Endothelial cell of umbilical vein (primary cell): ENCODE results near the gene MICAL3. TPM values are rescaled to one million over a fixed set of nuclear protein-coding genes. Genes with fewer than 3 reads are reported as not detected.

Experiments used
- BruUV-seq: library from RNA; stranded (reverse); fragments of 400-500 nt; replicated peaks from 2 replicates; lab custom pipeline; 2021; lab: Mats Ljungman, UMichigan
- CTCF ChIA-PET: fragments of 300-600, 350-600 bp; sonication (Branson Sonifier 250); formaldehyde crosslinking; loops from one replicate; lab custom pipeline; 2021; ENCODE audit warnings: antibody characterized with exemption, inconsistent platforms; lab: Charles Lee
- POLR2A ChIA-PET: fragments of 300-600, 350-600 bp; sonication (Branson Sonifier 250); formaldehyde crosslinking; loops from one replicate; lab custom pipeline; 2021; ENCODE audit warnings: antibody characterized with exemption, inconsistent platforms; lab: Charles Lee
- DNase-seq: peaks from one replicate; pipeline ENCODE4 v3.0.0-alpha.2; 2011; ENCODE audit warnings: low read depth, low spot score
- FAIRE-seq: peaks from 2 replicates; lab custom pipeline; 2011; peaks lifted over from hg19 to GRCh38; lab: Jason Lieb, UNC
- H2AFZ ChIP-seq: 2 replicates; pipeline ENCODE4 v1.6.0; 2012; ENCODE audit warnings: low read depth, low read length, control low read depth, inconsistent platforms
- H3K27ac ChIP-seq: 2 replicates; pipeline ENCODE4 v1.5.1; 2011; ENCODE audit warnings: low read depth, mild to moderate bottlenecking, control low read depth, low read length, moderate library complexity; ENCODE audit not compliant: insufficient read depth
- H3K27me3 ChIP-seq, 2 experiments: 2 replicates each; pipeline versions ENCODE4 v1.6.0 to v1.6.1; 2011; ENCODE audit warnings: low read length in 2 of 2, mixed read lengths in 1 of 2; ENCODE audit not compliant: control insufficient read depth in 2 of 2, insufficient read depth in 2 of 2
- H3K36me3 ChIP-seq, 2 experiments: 2 replicates in 1 of 2; 3 replicates in 1 of 2; pipeline ENCODE4 v1.5.1; 2011; ENCODE audit warnings: low read length in 2 of 2, mild to moderate bottlenecking in 1 of 2, moderate library complexity in 1 of 2; ENCODE audit not compliant: control insufficient read depth in 2 of 2, insufficient read depth in 2 of 2; ENCODE audit errors: extremely low read depth in 1 of 2
- H3K4me1 ChIP-seq: 3 replicates; pipeline ENCODE4 v1.5.1; 2011; ENCODE audit warnings: mild to moderate bottlenecking, low read length; ENCODE audit not compliant: control insufficient read depth, insufficient read depth; ENCODE audit errors: extremely low read depth
- H3K4me2 ChIP-seq: 2 replicates; pipeline ENCODE4 v1.6.1; 2011; ENCODE audit warnings: low read length, control low read depth, mixed read lengths; ENCODE audit not compliant: insufficient read depth
- H3K4me3 ChIP-seq, 3 experiments: fragments of 200-600 bp in 1 of 3; sonication (generic), shearing (Covaris generic) in 1 of 3; replicated peaks in 1 of 3; 2 replicates each; pipeline ENCODE4 v1.5.1; 2011 to 2016; ENCODE audit warnings: control low read depth in 3 of 3, low read length in 3 of 3, mild to moderate bottlenecking in 2 of 3, inconsistent platforms in 1 of 3, low read depth in 1 of 3, moderate library complexity in 1 of 3; ENCODE audit not compliant: insufficient read depth in 1 of 3
- H3K79me2 ChIP-seq: 2 replicates; pipeline ENCODE4 v1.6.0; 2012; ENCODE audit warnings: low read length, inconsistent platforms; ENCODE audit not compliant: control insufficient read depth, insufficient read depth
- H3K9ac ChIP-seq: replicated peaks from 2 replicates; pipeline ENCODE3; 2011; ENCODE audit warnings: low read length, control low read depth; ENCODE audit not compliant: insufficient read depth; ENCODE audit errors: extremely low read depth
- H3K9me1 ChIP-seq: replicated peaks from 3 replicates; pipeline ENCODE4 v1.6.0; 2011; ENCODE audit warnings: mild to moderate bottlenecking, low read length; ENCODE audit not compliant: control insufficient read depth, insufficient read depth; ENCODE audit errors: extremely low read depth
- H3K9me3 ChIP-seq: replicated peaks from 2 replicates; pipeline ENCODE4 v1.5.1; 2012; ENCODE audit warnings: low read length, inconsistent platforms; ENCODE audit not compliant: control insufficient read depth, insufficient read depth
- H4K20me1 ChIP-seq: replicated peaks from 2 replicates; pipeline ENCODE3; 2011; ENCODE audit warnings: mild to moderate bottlenecking, low read length; ENCODE audit not compliant: control insufficient read depth, insufficient read depth; ENCODE audit errors: extremely low read depth
- EZH2 ChIP-seq: IDR thresholded peaks from 2 replicates; pipeline ENCODE4 v1.6.1; 2012; ENCODE audit warnings: borderline replicate concordance, low read depth, mild to moderate bottlenecking, moderate library complexity, low read length, inconsistent platforms; ENCODE audit not compliant: severe bottlenecking
- FOS ChIP-seq: IDR thresholded peaks from 2 replicates; pipeline ENCODE4 v1.6.1; 2011; ENCODE audit warnings: mild to moderate bottlenecking, low read length, moderate library complexity, borderline replicate concordance; ENCODE audit not compliant: insufficient read depth
- GATA2 ChIP-seq: IDR thresholded peaks from 2 replicates; pipeline ENCODE4 v1.7.0; 2011; ENCODE audit warnings: low read depth, mild to moderate bottlenecking, moderate library complexity, mixed read lengths, low read length; ENCODE audit not compliant: insufficient read length, insufficient read depth
- JUN ChIP-seq: IDR thresholded peaks from 2 replicates; pipeline ENCODE4 v1.6.1; 2011; ENCODE audit warnings: borderline replicate concordance, low read depth; ENCODE audit not compliant: insufficient read length, insufficient read depth
- MYC ChIP-seq: IDR thresholded peaks from one replicate; pipeline ENCODE4 v1.6.1; 2011; ENCODE audit warnings: mild to moderate bottlenecking, low read depth, low read length
- POLR2A ChIP-seq: IDR thresholded peaks from 2 replicates; pipeline ENCODE4 v1.6.1; 2012; ENCODE audit warnings: low read depth, mild to moderate bottlenecking, control low read depth, low read length
- POLR2AphosphoS5 ChIP-seq: IDR thresholded peaks from 2 replicates; pipeline ENCODE4 v1.6.1; 2012; ENCODE audit warnings: low read depth, mild to moderate bottlenecking, control low read depth, low read length, moderate library complexity; ENCODE audit not compliant: insufficient read depth
- dilution Hi-C: fragments of 300-500 bp; cut with MboI; formaldehyde crosslinking; loops from one replicate; pipeline ENCODE4 v1.15.0; 2019; ENCODE audit warnings: low sequenced_read_pairs; ENCODE audit not compliant: extremely low pct_ligation_motif_present
- intact Hi-C: fragments of 100-400 bp; cut with micrococcal nuclease; formaldehyde crosslinking; loops from one replicate; pipeline ENCODE4 v1.10.0; 2022
- polyA plus RNA-seq, 4 experiments: library from polyadenylated mRNA; depleted of rRNA in 3 of 4; stranded (reverse) in 3 of 4; unstranded in 1 of 4; fragments of >200 nt; gene quantifications; 2 replicates each; pipeline versions ENCODE4 v1.2.1 to v1.2.3, GENCODE V29; 2011 to 2012; ENCODE audit warnings: missing spikeins in 1 of 4
- total RNA-seq: library from RNA; stranded (reverse); gene quantifications from 2 replicates; pipeline ENCODE4 v1.2.3, GENCODE V29; 2021
- TF ChIP-seq, protein P1 (sequence below), 2 donors: IDR thresholded peaks; 1 replicate in 1 of 2; 2 replicates in 1 of 2; pipeline ENCODE4 v1.5.1; 2011; ENCODE audit warnings: low read length in 2 of 2, mild to moderate bottlenecking in 2 of 2, moderate library complexity in 2 of 2, control low read depth in 1 of 2, inconsistent platforms in 1 of 2, low read depth in 1 of 2; ENCODE audit not compliant: insufficient read depth in 1 of 2; ENCODE audit errors: extremely low read depth in 1 of 2
- TF ChIP-seq, protein P2 (sequence below): IDR thresholded peaks from 2 replicates; pipeline ENCODE4 v1.6.1; 2011; ENCODE audit not compliant: insufficient read depth, insufficient read length

The MICAL3 gene
- total and polyA plus RNA-seq, 2 donors (not counting 3 experiments of a cell fraction or from before 2014, with no cell fraction given), result 14.5 to 63.7 TPM

DNA sequence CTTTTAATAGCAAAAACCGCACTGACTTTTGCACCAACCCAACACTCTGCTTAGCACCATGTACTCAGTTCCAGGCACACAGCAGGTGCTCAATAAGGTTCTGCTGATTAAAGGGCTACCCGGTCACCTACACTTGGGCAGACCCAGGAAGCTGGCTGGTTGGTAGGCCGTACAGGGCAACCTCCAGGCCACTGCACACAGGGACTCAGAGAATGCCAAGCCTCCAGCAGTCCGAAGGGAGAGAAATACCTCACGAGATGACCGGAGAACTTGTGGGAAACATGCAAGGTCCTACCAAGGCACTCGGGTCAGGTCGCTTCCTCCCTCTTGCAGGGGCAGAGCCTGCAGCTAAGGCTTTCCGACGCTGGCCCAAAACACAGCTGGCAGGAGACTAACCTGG, 109.2 kb downstream of the MICAL3 start:
- TF ChIP-seq EZH2, result no peak
- TF ChIP-seq, protein P1, sequence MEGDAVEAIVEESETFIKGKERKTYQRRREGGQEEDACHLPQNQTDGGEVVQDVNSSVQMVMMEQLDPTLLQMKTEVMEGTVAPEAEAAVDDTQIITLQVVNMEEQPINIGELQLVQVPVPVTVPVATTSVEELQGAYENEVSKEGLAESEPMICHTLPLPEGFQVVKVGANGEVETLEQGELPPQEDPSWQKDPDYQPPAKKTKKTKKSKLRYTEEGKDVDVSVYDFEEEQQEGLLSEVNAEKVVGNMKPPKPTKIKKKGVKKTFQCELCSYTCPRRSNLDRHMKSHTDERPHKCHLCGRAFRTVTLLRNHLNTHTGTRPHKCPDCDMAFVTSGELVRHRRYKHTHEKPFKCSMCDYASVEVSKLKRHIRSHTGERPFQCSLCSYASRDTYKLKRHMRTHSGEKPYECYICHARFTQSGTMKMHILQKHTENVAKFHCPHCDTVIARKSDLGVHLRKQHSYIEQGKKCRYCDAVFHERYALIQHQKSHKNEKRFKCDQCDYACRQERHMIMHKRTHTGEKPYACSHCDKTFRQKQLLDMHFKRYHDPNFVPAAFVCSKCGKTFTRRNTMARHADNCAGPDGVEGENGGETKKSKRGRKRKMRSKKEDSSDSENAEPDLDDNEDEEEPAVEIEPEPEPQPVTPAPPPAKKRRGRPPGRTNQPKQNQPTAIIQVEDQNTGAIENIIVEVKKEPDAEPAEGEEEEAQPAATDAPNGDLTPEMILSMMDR (IDR thresholded peaks at IDR 0.05; ENCODE audit: extremely low read depth in 1 of 2, insufficient read depth in 1 of 2, low read depth in 1 of 2, low read length in 2 of 2), result no peak
- TF ChIP-seq FOS, result no peak
- no peak for TF ChIP-seq JUN
- TF ChIP-seq, protein P2, sequence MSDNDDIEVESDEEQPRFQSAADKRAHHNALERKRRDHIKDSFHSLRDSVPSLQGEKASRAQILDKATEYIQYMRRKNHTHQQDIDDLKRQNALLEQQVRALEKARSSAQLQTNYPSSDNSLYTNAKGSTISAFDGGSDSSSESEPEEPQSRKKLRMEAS, result no peak
- TF ChIP-seq MYC, result no peak
- TF ChIP-seq POLR2AphosphoS5, result no peak
- TF ChIP-seq GATA2, result no peak
- TF ChIP-seq POLR2A, result no peak
- Histone ChIP-seq H3K4me2 (no peak overlapping the region), H3K36me3 (no peaks in the 10 kb centered on the region), H3K27me3 (no peaks in the 10 kb centered on the region), H3K27ac (no peak overlapping the region), H4K20me1 (no peaks in the 10 kb centered on the region), H3K4me3 (no peak overlapping the region), H3K4me1 (peaks cover 18% of the 10 kb centered on the region), H2AFZ (no peak overlapping the region), H3K9me1 (no peaks in the 10 kb centered on the region), H3K79me2 (peaks cover 46% of the 10 kb centered on the region), H3K9me3 (no peaks in the 10 kb centered on the region), H3K9ac (no peak overlapping the region)
- no TSS peak for BruUV-seq
- dilution Hi-C loops (no loop called here), intact Hi-C loops (no loop called here)
- no peak for FAIRE-seq
- ChIA-PET CTCF (interaction anchor here (1.4 kb wide), 2 partner anchors 10 to 12 kb away, joined by 3 to 4 read pairs; no protein-coding TSS in a partner anchor), POLR2A (no interaction called here)
- DNase-seq, result no peak
